AG20443 (cell line): Measurements from ENCODE around the gene SPINK7.
"Not testable (repeated sequence)": the region's sequence is repeated elsewhere in the genome, so short reads cannot be mapped to it uniquely, and the experiment has no call there.

ENCODE experiments used
- DNase-seq: peaks from one replicate; pipeline ENCODE4 v3.0.0; 2012; ENCODE audit warnings: low spot score, mixed read lengths

The SPINK7 gene

DNA sequence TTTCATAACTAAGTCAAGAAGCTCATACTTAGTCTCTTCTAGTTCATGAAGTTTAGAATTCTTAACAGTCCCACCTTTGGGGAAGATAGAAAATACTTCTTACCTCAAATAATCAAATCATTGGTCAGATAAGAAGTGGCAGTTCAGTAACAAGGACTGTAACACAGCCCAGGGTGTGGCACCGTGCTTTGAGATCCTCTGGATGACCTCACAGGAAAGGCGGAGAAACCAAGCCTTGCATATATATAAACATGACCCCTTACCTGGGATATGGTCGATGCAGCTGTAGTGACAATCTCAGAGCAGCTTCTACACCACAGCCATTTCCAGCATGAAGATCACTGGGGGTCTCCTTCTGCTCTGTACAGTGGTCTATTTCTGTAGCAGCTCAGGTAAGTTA lies at the start of gene SPINK7:
Gene SPINK7 (plus strand): TSS at position 271 of the 400 bp plus-strand sequence. CDS start 61 bp downstream, at position 332.
- DNase-seq: no peak

DNA sequence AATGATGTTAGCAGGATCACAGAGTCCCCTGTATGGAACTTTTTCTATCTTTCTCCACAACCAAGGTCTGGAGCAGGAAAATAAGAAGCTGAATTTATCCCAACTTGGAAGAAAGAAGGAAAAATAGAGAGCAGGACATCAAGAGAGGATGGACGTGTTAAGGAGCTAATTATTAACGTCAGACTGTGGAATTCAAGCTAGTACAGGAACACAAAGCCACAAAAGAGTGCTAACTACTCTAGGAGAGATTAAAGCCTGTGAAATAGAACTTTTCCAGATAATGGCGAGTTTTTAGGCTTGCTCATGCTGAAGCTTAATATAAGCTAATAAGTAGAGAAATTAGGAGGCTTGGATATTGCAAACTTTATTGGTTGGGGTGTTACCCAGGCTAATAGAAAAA lies 44.3 kb upstream of the SPINK7 start:
- no peak for DNase-seq

DNA sequence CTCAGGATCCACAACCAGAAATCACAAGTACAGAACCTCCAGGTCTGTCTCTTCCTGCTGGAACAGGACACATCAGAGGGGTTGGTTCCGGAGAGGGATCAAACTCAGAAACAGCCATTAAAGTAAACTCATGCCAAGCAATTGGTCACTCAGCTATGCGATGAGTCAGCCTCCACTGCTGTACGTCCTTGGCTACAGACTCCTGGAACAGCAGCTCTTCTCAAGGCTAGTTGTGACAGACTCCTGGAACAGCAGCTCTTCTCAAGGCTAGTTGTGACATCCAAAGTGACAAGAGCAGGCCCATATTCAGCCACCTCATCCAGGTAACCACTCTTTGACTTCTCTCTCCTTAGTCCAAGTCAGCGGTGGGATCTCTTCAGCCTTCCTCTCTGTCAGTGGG lies 43.7 kb upstream of the SPINK7 start, which contains the start of gene SPINK13:
Gene SPINK13 (plus strand): TSS at position 229 of the 400 bp plus-strand sequence. CDS start 1,279 bp downstream, outside the sequence.
- DNase-seq: peak; percentile 67

DNA sequence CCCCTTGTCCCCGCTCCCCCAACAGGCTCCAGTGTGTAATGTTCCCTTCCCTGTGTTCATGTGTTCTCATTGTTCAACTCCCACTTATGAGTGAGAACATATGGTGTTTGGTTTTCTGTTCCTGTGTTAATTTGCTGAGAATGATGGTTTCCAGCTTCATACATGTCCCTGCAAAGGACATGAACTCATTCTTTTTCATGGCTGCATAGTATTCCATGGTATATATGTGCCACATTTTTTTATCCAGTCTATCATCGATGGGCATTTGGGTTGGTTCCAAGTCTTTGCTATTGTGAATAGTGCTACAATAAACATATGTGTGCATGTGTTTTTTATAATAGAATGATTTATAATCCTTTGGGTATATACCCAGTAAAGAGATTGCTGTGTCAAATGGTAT lies 37.1 kb upstream of the SPINK7 start:
- not testable (repeated sequence) for DNase-seq

DNA sequence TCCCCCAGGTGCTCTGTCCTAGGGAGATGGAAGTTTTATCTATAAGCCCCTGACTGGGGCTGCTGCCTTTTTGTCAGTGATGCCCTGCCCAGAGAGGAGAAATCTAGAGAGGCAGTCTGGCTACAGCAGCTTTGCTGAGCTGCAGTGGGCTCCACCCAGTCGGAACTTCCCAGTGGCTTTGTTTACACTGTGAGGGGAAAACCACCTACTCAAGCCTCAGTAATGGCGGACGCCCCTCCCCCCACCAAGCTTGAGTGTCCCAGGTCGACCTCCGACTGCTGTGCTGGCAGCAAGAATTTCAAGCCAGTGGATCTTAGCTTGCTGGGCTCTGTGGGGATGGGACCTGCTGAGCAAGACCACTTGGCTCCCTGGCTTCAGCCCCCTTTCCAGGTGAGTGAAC lies 31.3 kb upstream of the SPINK7 start:
- DNase-seq: not testable (repeated sequence)

DNA sequence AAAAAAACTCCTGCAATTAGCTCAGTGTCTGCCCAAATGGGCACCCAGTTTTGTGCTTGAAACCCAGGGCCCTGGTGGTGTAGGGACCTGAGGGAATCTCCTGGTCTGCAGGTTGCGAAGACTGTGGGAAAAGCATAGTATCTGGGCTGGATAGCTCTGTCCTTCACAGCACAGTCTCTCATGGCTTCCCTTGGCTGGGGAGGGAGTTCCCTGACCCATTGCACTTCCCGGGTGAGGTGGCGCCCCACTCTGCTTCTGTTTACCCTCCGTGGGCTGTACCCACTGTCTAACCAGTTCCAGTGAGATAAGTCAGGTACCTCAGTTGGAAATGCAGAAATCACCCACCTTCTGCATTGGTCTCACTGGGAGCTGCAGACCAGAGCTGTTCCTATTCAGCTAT lies 30.9 kb upstream of the SPINK7 start:
- not testable (repeated sequence) for DNase-seq

DNA sequence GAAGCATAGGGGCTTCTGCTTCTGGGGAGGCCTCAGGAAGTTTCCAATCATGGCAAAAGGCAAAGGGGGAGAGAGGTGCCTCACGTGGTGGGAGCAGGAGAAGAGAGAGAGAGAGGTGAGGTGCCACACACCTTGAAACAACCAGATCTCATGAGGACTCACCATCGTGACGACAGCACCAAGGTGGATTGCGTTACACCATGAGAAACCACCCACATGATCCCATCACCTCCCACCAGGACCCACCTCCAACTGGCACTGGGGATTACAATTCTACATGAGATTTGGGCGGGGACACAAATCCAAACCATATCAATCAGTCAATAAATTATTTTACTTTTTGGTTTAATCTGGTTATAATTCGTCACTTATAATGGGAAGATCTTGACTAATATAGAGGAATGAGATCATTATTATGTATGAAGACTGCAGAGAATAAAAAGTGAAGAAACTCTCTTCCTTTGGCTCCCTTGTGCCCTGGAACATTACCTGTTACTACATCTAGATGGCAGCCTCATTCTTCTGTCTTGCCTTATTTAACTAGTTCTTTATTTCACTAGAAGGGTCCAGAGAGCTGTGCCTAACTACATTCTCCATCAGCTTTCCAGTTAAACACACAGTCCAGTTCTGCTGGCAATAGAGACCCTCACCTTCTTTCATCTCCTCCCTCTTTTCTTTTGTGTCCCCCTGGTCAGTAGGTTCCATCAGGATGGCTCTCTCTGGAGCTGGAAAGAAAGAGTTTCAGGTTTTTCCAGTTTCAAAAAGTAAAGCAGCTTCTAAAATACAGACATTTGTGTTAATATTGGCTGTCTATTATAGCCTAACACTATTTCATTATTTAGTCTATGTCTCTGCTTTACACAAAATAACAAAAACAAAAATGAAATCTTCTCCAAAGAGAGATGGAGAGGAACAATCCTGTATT lies 21.7 kb upstream of the SPINK7 start:
- DNase-seq: no peak

DNA sequence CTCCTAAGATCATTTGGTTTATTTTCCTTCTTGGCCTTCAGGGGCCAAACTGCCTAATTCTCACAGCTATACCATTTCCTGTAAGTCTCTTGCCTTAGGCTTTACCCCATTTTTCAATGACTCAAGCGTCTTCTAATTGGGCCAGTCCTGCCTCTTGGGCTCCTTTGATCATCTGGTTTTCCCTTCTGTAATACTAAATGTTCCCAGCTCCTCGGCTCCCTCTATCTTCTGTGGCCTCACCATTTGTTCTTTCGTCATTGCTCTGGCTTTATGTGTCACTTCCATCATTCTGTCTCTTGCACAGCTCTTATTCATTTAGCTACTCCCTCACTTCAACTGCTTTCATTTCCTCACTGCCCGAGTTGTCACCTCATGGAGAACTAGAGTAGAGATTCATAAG lies 14.5 kb upstream of the SPINK7 start:
- no peak for DNase-seq

DNA sequence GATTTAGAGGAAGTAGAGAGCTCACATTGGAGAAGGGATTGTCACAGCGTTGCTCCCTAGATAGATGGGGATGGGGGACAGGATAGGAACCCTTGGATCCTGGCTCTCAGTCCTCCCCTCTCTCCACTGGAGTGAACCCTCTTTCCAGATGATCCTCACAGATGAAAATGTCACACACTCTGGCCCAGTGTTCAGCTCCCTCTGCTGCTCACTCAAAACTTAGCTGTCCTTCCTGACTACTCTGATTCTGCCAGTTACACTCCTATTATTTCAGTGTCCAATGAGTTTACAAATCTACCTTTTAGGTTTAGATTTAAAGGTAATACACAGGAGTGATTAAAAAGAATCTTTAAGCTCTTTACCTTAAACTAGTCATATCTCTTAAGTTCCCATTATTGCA lies 5.8 kb upstream of the SPINK7 start:
- DNase-seq: no peak

DNA sequence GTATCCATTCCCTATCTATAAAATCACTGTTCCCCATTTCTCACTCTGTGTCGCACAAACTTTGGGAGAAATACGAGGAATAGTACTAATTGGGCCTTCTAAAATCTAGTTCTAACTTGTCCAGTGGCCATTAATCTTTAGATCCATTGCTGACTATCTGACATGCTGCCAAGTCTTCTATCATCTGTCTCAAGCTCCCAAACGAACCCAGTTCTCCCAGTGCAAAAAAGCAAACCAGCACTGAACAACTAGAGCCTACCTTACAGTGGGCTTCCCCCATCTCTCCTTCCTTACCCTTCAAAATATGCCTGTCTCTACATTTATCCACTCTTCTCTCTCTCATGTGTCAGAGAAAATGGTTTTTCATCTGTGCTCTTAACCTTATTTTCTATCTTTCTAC lies 3.2 kb upstream of the SPINK7 start:
- no peak for DNase-seq

DNA sequence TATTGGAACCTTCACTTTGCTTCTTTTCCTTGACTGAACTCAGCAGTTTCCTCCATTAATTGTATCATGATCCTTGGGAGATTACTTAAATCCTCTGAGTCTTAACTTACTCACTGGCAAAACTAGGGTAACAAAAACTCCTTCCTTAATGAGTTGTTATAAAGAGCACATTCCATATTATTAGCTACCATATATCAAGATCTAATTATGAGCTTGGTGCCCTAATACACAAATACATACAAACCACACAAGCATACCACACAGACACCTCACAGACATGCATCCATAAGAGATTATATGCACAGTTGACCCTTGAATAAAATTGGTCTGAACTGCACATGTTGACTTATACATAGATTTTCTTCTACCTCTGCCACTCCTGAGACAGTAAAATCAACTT lies 2.5 kb upstream of the SPINK7 start:
- DNase-seq: no peak

DNA sequence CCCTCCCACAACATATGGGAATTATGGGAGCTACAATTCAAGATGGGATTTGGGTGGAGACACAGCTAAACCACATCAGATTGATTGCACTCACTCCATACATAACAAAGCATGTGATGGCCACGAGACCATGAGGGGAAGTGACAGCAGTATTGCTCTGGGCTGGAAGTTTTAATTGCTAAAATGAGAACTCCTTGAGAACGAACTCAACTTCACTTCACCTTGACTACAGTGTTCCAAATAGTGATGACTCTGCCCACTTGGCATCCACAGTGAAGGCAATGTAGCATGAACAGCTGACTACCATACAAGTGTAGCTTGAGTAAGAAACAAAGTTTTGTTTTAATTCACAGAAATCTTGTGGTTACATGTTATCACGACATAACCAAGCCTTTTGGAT lies 739 bp upstream of the SPINK7 start:
- DNase-seq: no peak

DNA sequence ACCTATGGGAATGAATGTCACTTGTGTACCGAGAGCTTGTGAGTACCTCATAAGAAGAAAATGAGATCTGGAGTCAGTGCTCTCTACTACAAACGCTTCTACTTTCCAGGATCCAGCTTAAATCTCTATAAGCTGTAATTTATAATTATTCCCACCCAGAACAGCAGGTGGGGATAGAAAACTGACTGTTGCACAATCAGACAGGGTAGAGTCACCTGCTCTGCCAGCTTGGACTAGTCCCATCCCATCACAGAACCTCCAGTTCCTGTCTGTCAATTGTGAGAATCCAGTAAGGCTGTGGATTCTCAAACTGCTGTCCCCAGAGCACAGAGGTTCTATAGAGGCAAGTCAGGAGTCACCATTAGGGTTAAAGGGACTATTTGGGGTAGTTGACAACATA lies 2.0 kb downstream of the SPINK7 start:
- DNase-seq: no peak

DNA sequence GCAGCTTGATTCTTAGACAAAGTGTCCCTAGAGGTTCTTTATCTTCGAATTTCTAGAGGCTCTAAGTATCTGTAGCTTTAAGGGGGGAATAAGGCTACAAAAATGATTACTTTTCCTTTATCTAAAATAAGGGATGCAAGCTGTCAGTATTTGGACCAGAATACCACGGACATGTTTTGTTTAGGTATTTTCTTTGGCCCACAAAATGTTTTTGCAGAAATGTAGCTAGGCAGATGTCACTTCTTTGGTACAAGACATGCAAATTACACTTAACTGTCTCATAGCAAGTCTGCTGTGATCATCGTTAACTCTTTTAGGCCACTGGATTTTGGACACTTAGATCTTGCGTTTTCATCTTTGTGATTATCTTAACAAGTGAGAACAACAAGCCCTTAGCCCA lies 2.5 kb downstream of the SPINK7 start:
- DNase-seq: no peak

DNA sequence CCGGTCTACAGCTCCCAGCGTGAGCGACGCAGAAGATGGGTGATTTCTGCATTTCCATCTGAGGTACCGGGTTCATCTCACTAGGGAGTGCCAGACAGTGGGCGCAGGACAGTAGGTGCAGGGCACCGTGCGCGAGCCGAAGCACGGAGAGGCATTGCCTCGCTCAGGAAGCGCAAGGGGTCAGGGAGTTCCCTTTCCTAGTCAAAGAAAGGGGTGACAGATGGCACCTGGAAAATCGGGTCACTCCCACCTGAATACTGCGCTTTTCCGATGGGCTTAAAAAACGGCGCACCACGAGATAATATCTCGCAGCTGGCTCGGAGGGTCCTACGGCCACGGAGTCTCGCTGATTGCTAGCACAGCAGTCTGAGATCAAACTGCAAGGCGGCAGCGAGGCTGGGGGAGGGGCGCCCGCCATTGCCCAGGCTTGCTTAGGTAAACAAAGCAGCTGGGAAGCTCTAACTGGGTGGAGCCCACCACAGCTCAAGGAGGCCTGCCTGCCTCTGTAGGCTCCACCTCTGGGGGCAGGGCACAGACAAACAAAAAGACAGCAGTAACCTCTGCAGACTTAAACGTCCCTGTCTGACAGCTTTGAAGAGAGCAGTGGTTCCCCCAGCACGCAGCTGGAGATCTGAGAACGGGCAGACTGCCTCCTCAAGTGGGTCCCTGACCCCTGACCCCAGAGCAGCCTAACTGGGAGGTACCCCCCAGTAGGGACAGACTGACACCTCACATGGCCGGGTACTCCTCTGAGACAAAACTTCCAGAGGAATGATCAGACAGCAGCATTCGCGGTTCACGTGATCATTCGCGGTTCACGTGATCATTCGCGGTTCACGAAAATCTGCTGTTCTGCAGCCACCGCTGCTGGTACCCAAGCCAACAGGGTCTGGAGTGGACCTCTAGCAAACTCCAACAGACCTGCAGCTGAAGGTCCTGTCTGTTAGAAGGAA lies 8.1 kb downstream of the SPINK7 start:
- not testable (repeated sequence) for DNase-seq

DNA sequence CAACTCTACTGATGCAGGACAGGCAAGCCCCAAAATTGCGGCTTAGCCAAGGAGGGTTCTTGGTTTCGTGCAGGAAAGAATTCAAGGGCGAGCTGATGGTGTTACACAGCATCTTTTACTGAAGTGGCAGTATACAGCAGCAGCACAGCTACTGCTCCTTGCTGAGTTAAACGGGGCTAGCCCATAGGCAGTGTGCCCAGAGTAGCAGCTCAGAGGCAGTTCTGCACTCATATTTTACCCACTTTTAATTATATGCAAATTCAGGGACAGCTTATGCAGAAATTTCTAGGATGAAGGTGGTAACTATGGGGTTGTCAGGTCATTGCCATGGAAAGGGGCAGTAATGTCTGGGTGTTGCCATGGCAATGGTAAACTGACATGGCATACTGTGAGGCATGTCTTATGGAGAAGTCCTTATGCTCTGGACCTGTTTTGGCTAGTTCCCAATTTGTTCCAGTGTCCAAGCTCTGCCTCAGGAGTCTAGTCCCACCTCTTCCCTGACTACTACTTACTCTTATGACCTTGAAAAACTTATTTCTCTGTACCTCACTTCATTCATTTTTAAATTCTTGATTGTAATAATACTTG lies 21.1 kb downstream of the SPINK7 start:
- DNase-seq: no peak

DNA sequence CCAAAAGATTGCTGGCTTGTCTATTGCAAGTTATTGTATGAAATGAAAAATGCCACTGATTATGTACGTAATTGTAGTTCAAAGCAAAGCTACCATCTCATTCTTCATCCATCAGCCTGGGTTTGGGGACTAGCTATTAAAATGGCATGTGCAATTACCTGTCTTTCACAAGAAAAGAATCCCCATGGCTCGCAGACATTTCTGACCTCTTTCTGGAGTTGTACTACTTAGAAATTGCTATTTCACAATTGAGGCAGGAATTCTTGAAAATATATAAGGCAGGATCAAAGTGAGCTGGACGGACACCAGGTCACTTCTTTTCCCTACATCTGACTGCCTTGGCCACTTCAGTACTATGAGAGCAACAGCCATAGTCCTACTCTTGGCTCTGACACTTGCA lies 23.0 kb downstream of the SPINK7 start, which contains the start of gene SPINK9:
Gene SPINK9 (plus strand): TSS at position 301 of the 400 bp plus-strand sequence. CDS start 55 bp downstream, at position 356.
- DNase-seq: no peak

DNA sequence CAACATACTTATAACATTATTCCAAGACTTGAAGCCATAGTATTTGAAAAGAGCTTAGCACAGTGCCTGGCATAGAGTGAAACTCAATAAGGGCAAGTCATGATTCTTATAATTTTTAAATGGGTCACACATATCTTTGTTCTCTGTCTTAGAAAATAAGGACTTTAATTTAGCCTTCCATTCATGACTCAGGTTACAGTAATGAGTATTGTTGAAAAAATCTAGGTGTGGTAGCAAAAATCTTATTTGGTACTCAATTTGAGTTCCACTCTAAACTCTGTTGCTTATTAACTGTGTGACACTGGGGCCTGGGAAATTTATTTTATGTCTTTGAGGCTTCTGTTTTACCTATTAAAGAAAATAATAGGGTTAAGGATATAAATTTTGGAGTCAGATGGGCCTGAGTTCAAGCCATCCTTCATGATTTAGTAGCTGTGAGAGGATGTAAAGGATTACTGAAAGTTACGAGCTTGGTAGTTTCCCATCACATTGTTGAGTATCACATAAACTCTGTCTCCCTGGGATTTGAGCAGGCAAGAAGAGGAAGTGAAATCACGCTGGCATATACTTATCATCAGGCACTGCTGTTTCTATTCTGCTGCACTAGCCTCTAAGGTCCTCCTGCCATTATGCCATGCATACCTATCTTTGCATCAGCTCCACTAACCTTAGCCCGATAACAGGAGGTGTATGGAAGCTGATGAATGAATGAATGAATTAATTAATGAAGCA lies 24.6 kb downstream of the SPINK7 start:
- DNase-seq: no peak

DNA sequence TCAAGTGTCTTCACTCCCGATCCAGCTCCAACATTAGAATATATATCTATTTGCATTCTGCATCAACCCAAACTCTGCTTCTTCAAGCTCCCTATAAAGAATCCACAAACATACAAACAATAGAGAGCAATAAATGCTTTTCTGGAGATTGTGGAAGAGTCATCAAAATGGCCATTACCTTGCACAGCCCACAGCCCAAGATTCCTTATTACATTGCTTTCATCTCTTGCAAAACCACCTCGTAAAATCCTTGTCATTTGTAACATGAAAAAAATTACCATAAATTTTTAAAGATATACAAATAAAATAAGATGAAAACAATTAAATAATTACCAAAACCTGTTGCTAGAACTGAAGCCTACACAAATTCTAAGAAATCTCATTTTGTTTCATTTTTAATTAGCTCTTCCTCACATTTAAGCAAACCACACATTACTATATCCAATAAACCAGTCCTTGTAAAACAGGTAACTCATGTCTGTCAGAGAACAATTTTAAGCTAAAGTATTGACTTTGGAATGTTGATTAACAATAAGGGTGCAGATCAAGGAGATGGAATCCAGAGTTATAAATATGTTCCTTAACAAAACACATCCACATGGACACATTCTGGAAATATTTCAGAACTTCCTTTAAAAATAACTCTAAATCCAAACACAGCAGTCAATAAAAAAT lies 30.3 kb downstream of the SPINK7 start:
- DNase-seq: no peak

DNA sequence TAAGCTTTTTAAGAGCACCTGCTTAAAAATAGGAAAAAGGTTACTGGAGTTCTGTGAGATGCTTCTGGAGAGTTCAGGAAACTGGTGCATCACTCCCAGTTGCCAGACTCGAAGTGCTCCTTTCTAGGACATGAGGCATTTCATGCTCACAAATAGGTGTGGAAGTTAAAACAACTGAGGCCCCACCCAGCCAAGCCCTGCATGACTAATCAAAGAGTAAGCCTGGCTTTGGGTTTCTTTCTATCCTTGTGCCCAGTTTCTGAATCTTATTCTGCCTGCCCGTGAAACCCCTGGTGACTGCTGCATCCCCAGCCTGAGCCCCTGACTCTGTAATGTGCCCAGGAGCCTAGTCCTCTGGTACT lies 30.8 kb downstream of the SPINK7 start:
- no peak for DNase-seq
